Neural crest cell (in vitro differentiated cells): ENCODE measurements around the gene NTNG1. TPM values are rescaled to one million over a fixed set of nuclear protein-coding genes. Genes with fewer than 3 reads are reported as not detected.
"Not testable (repeated sequence)": the region's sequence is repeated elsewhere in the genome, so short reads cannot be mapped to it uniquely, and the experiment has no call there.

Source experiments
- DNase-seq: peaks from one replicate; pipeline ENCODE4 v3.0.0; 2021; ENCODE audit warnings: low read depth, mixed read lengths, low spot score
- H3K27ac Mint-ChIP-seq: one replicate; pipeline ENCODE4 v1.8.0; 2021; ENCODE audit warnings: mild to moderate bottlenecking, mixed read lengths; ENCODE audit not compliant: unreplicated experiment
- H3K27me3 Mint-ChIP-seq: 2 replicates; pipeline ENCODE4 v1.8.0; 2021; ENCODE audit warnings: low read depth, mild to moderate bottlenecking, mixed read lengths
- H3K36me3 Mint-ChIP-seq: 2 replicates; pipeline ENCODE4 v1.8.0; 2021; ENCODE audit warnings: low read depth, mild to moderate bottlenecking, mixed read lengths
- H3K4me1 Mint-ChIP-seq: 2 replicates; pipeline ENCODE4 v1.8.0; 2021; ENCODE audit warnings: mixed read lengths
- H3K4me3 Mint-ChIP-seq: one replicate; pipeline ENCODE4 v1.8.0; 2021; ENCODE audit warnings: mild to moderate bottlenecking, mixed read lengths
- H3K9me3 Mint-ChIP-seq: 2 replicates; pipeline ENCODE4 v1.8.0; 2021; ENCODE audit warnings: mixed read lengths
- total RNA-seq: library from RNA; stranded (reverse); gene quantifications from 2 replicates; pipeline ENCODE4 v1.2.1, GENCODE V29; 2021
- TF ChIP-seq, protein P1 (sequence below): fragments of 200-600 bp; sonication (generic); conservative IDR thresholded peaks from 2 replicates; pipeline ENCODE4 v1.5.0; 2021; ENCODE audit warnings: antibody characterized with exemption, mild to moderate bottlenecking

NTNG1 gene
- total RNA-seq, 1 donor from 2014 or later = 1.1 TPM

DNA sequence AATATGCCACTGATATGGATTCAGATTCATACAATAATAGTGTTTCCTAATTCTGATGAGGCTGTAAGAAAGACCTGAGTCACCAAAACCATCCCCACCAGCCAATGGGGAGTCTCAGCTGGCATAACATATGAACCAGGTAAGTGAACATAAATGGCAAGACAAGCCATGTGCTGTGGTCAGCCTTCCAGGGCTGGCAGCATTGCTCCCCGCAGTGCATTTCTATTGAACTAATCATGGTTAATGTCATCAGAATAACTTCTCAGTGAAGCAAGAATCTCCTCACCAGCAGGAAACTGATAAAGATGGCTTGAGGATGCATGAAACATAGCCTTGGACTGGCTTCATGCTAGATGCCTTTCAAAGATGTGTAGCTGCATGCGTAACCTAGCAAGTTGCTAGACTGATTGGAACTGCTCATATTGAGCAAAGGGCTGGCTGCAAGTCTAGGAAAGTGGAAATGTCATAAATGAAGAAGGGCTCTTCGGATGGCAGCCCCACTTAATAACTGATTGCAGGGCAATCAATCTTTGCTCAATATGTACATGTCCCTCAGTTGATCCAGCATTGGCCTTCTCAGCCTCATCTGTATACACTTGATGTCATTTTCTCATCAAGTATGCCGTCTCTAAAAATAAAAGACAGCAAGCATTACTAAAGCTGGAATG is 88.0 kb downstream of the NTNG1 start:
- Mint-ChIP-seq H3K4me3 (no peak overlapping the region), H3K9me3 (peaks cover 3% of the 10 kb centered on the region), H3K4me1 (no peaks in the 10 kb centered on the region), H3K27ac (no peak overlapping the region), H3K27me3 (no peaks in the 10 kb centered on the region), H3K36me3 (no peaks in the 10 kb centered on the region)
- no peak for DNase-seq
- TF ChIP-seq, protein P1, sequence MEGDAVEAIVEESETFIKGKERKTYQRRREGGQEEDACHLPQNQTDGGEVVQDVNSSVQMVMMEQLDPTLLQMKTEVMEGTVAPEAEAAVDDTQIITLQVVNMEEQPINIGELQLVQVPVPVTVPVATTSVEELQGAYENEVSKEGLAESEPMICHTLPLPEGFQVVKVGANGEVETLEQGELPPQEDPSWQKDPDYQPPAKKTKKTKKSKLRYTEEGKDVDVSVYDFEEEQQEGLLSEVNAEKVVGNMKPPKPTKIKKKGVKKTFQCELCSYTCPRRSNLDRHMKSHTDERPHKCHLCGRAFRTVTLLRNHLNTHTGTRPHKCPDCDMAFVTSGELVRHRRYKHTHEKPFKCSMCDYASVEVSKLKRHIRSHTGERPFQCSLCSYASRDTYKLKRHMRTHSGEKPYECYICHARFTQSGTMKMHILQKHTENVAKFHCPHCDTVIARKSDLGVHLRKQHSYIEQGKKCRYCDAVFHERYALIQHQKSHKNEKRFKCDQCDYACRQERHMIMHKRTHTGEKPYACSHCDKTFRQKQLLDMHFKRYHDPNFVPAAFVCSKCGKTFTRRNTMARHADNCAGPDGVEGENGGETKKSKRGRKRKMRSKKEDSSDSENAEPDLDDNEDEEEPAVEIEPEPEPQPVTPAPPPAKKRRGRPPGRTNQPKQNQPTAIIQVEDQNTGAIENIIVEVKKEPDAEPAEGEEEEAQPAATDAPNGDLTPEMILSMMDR = no peak

DNA sequence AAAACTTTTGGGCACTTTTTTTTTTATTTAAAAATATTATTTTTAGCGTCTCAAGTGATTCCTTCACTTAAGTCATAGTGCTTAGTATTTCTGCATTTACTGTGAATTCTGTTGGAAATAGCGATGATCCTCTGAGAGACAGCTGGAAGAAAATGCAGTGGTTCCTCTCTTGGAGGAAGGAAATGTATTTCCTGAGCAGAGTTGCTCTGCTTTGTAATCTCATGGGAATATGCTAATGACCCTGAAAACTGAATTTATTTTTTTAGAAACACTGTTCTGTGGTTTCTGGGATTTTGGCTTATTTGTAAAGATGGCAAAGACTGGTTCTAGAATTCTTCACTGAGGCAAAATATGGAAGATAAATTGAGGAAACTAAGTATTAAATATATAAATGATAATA is 88.9 kb downstream of the NTNG1 start:
- Mint-ChIP-seq H3K36me3 (no peaks in the 10 kb centered on the region), H3K9me3 (peaks cover 3% of the 10 kb centered on the region), H3K4me3 (no peak overlapping the region), H3K27me3 (no peaks in the 10 kb centered on the region), H3K4me1 (no peaks in the 10 kb centered on the region), H3K27ac (no peak overlapping the region)
- DNase-seq = no peak
- TF ChIP-seq, protein P1 = no peak

DNA sequence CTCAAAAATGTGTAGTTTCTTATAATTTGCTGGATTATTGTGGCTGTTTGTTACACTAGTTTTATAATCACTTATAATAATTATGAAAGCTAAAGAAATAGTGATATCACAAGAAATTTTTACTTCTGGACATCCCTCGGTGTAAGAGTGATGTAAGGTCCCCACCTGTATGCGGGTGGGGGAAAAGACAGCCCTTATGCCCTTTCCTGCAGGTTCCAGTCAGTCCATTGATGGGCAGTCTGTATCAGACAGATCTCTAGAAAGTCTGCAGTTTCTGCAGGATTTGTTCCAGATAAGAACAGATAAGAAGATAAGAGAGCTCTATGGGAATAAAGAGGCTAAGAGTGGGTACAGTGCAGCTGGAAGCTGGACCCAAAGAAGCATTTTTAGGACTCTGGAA is 89.3 kb downstream of the NTNG1 start:
- Mint-ChIP-seq H3K36me3 (no peaks in the 10 kb centered on the region), H3K27me3 (no peaks in the 10 kb centered on the region), H3K9me3 (peaks cover 3% of the 10 kb centered on the region), H3K4me3 (no peak overlapping the region), H3K4me1 (no peaks in the 10 kb centered on the region), H3K27ac (no peak overlapping the region)
- DNase-seq = no peak
- TF ChIP-seq, protein P1 = no peak

DNA sequence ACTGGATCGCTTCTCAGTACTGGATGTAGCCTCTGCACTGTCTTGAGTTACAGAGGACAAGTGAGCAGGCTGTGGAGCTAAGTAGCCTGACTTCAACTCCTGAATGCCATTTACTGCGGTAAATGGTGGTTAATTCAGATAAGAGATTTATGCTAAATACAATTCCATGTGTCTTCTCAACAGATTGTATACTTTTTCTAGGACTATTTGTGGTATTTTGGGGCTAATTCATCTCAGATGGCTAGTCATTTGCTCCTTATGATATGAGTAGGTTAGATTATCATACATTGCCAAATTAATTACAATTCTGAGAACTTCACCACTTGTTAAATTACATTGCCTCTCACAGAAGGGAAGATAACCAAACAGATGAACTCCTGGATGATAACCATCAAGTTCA is 90.5 kb downstream of the NTNG1 start:
- TF ChIP-seq, protein P1 = no peak
- no peaks in the 10 kb centered on the region for H3K4me1 Mint-ChIP-seq
- H3K36me3 Mint-ChIP-seq = peaks cover 3% of the 10 kb centered on the region
- H3K27me3 Mint-ChIP-seq = no peaks in the 10 kb centered on the region
- peaks cover 6% of the 10 kb centered on the region for H3K9me3 Mint-ChIP-seq
- no peak overlapping the region for H3K27ac Mint-ChIP-seq
- DNase-seq = no peak
- no peak overlapping the region for H3K4me3 Mint-ChIP-seq

DNA sequence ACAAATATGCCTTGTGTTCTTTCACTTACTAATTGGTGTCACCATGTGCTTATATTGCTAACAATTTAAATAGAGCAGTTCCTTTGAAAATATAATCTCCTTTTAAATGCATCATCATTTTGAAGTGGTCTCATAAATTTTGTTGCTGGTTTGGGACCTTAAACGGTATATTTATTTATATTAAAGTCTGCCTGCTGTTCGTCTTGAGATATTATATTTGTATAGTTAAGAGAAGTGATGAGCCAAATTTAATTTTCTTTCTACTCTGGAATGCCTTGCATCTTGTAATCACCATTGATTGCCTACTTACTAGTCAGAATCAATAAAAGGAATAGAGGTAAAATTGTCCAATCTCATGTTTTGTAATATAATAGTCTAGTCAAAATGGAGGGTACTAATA is 91.6 kb downstream of the NTNG1 start:
- Mint-ChIP-seq H3K4me3 (no peak overlapping the region), H3K36me3 (peaks cover 4% of the 10 kb centered on the region), H3K27ac (no peak overlapping the region), H3K9me3 (peaks cover 14% of the 10 kb centered on the region), H3K4me1 (no peaks in the 10 kb centered on the region), H3K27me3 (no peaks in the 10 kb centered on the region)
- no peak for DNase-seq
- TF ChIP-seq, protein P1 = no peak

DNA sequence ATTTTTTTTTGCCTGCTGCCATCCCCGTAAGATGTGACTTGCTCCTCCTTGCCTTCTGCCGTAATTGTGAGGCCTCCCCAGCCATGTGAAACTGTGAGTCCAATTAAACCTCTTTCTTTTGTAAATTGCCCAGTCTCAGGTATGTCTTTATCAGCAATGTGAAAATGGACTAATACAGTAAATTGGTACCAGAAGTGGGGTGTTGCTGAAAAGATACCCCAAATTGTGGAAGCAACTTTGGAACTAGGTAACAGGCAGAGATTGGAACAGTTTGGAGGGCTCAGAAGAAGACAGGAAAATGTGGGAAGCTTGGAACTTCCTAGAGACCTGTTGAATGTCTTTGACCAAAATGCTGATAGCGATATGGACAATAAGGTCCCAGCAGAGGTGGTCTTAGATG is 95.9 kb downstream of the NTNG1 start:
- H3K27ac Mint-ChIP-seq, H3K4me3 Mint-ChIP-seq, DNase-seq, H3K4me1 Mint-ChIP-seq, H3K27me3 Mint-ChIP-seq, H3K36me3 Mint-ChIP-seq: not testable (repeated sequence)
- H3K9me3 Mint-ChIP-seq = peaks cover 16% of the 10 kb centered on the region
